ENCODE data around the gene CARD11. TPM values are rescaled to one million over a fixed set of nuclear protein-coding genes. Genes with fewer than 3 reads are reported as not detected.

Gene CARD11
- polyA plus RNA-seq, 2 donors = 0.66 to 1.3 TPM

- H3K36me3 ChIP-seq (ENCODE audit: control insufficient read depth in 2 of 2, insufficient read depth in 2 of 2, low read length in 1 of 2) = no peaks in the 10 kb centered on the region
- H3K27ac ChIP-seq (ENCODE audit: low read depth in 2 of 2, low read length in 1 of 2) = no peak overlapping the region
- peaks cover 0 to 3% of the 10 kb centered on the region in 2 donors for H3K9me3 ChIP-seq (ENCODE audit: control insufficient read depth in 2 of 2, insufficient read depth in 1 of 2, low read depth in 1 of 2, low read length in 1 of 2)
- no peaks in the 10 kb centered on the region for H3K27me3 ChIP-seq (ENCODE audit: control insufficient read depth in 1 of 2, insufficient read depth in 2 of 2, low read length in 2 of 2)
- WGBS, 2 donors = 84 to 94% methylated on average over 11 of the region's 11 CpGs
- H3K4me3 ChIP-seq (ENCODE audit: low read depth in 1 of 2, low read length in 2 of 2) = no peak overlapping the region
- H3K4me1 ChIP-seq (ENCODE audit: control insufficient read depth in 2 of 2, insufficient read depth in 2 of 2, low read length in 1 of 2) = peaks cover 2 to 4% of the 10 kb centered on the region in 2 donors
Observed at GRCh38 chr7:2982401-2982800, 61.3 kb downstream of the CARD11 start.

- H3K36me3 ChIP-seq (ENCODE audit: control insufficient read depth in 2 of 2, insufficient read depth in 2 of 2, low read length in 1 of 2) = no peaks in the 10 kb centered on the region
- H3K9me3 ChIP-seq (ENCODE audit: control insufficient read depth in 2 of 2, insufficient read depth in 1 of 2, low read depth in 1 of 2, low read length in 1 of 2) = peaks cover 0 to 3% of the 10 kb centered on the region in 2 donors
- no peak overlapping the region for H3K27ac ChIP-seq (ENCODE audit: low read depth in 2 of 2, low read length in 1 of 2)
- peaks cover 2 to 4% of the 10 kb centered on the region in 2 donors for H3K4me1 ChIP-seq (ENCODE audit: control insufficient read depth in 2 of 2, insufficient read depth in 2 of 2, low read length in 1 of 2)
- no peaks in the 10 kb centered on the region for H3K27me3 ChIP-seq (ENCODE audit: control insufficient read depth in 1 of 2, insufficient read depth in 2 of 2, low read length in 2 of 2)
- 96 to 97% methylated on average over 8 of the region's 8 CpGs for WGBS, 2 donors
- H3K4me3 ChIP-seq (ENCODE audit: low read depth in 1 of 2, low read length in 2 of 2) = no peak overlapping the region
Observed at GRCh38 chr7:2981103-2981480, 62.6 kb downstream of the CARD11 start.

GRCh38 chr7:2980401-2981102, 63.1 kb downstream of the CARD11 start:
- Histone ChIP-seq H3K27ac (ENCODE audit: low read depth in 2 of 2, low read length in 1 of 2) (no peak overlapping the region), H3K9me3 (ENCODE audit: control insufficient read depth in 2 of 2, insufficient read depth in 1 of 2, low read depth in 1 of 2, low read length in 1 of 2) (peaks cover 0 to 3% of the 10 kb centered on the region in 2 donors), H3K36me3 (ENCODE audit: control insufficient read depth in 2 of 2, insufficient read depth in 2 of 2, low read length in 1 of 2) (no peaks in the 10 kb centered on the region), H3K4me1 (ENCODE audit: control insufficient read depth in 2 of 2, insufficient read depth in 2 of 2, low read length in 1 of 2) (peaks cover 2 to 4% of the 10 kb centered on the region in 2 donors), H3K4me3 (ENCODE audit: low read depth in 1 of 2, low read length in 2 of 2) (no peak overlapping the region), H3K27me3 (ENCODE audit: control insufficient read depth in 1 of 2, insufficient read depth in 2 of 2, low read length in 2 of 2) (no peaks in the 10 kb centered on the region)
- 83 to 84% methylated on average over 26 to 27 of the region's 27 CpGs for WGBS, 2 donors

- 76 to 84% methylated on average over 13 of the region's 13 CpGs for WGBS, 2 donors
- peaks cover 0 to 3% of the 10 kb centered on the region in 2 donors for H3K9me3 ChIP-seq (ENCODE audit: control insufficient read depth in 2 of 2, insufficient read depth in 1 of 2, low read depth in 1 of 2, low read length in 1 of 2)
- H3K27ac ChIP-seq (ENCODE audit: low read depth in 2 of 2, low read length in 1 of 2) = no peak overlapping the region
- no peaks in the 10 kb centered on the region for H3K36me3 ChIP-seq (ENCODE audit: control insufficient read depth in 2 of 2, insufficient read depth in 2 of 2, low read length in 1 of 2)
- H3K4me1 ChIP-seq (ENCODE audit: control insufficient read depth in 2 of 2, insufficient read depth in 2 of 2, low read length in 1 of 2) = peaks cover 2 to 4% of the 10 kb centered on the region in 2 donors
- no peaks in the 10 kb centered on the region for H3K27me3 ChIP-seq (ENCODE audit: control insufficient read depth in 1 of 2, insufficient read depth in 2 of 2, low read length in 2 of 2)
- no peak overlapping the region for H3K4me3 ChIP-seq (ENCODE audit: low read depth in 1 of 2, low read length in 2 of 2)
Observed at GRCh38 chr7:2979951-2980350, 63.7 kb downstream of the CARD11 start.

GRCh38 chr7:2979201-2979631, 64.5 kb downstream of the CARD11 start:
- H3K4me3 ChIP-seq (ENCODE audit: low read depth in 1 of 2, low read length in 2 of 2) = no peak overlapping the region
- 43 to 53% methylated on average over 13 of the region's 13 CpGs for WGBS, 2 donors
- H3K27me3 ChIP-seq (ENCODE audit: control insufficient read depth in 1 of 2, insufficient read depth in 2 of 2, low read length in 2 of 2) = no peaks in the 10 kb centered on the region
- H3K4me1 ChIP-seq (ENCODE audit: control insufficient read depth in 2 of 2, insufficient read depth in 2 of 2, low read length in 1 of 2) = peaks cover 2 to 4% of the 10 kb centered on the region in 2 donors
- peaks cover 0 to 3% of the 10 kb centered on the region in 2 donors for H3K9me3 ChIP-seq (ENCODE audit: control insufficient read depth in 2 of 2, insufficient read depth in 1 of 2, low read depth in 1 of 2, low read length in 1 of 2)
- H3K27ac ChIP-seq (ENCODE audit: low read depth in 2 of 2, low read length in 1 of 2) = no peak overlapping the region
- H3K36me3 ChIP-seq (ENCODE audit: control insufficient read depth in 2 of 2, insufficient read depth in 2 of 2, low read length in 1 of 2) = no peaks in the 10 kb centered on the region

GRCh38 chr7:2978408-2978807, 65.3 kb downstream of the CARD11 start:
- 14 to 16% methylated on average over 15 of the region's 15 CpGs for WGBS, 2 donors
- H3K36me3 ChIP-seq (ENCODE audit: control insufficient read depth in 2 of 2, insufficient read depth in 2 of 2, low read length in 1 of 2) = no peaks in the 10 kb centered on the region
- H3K27ac ChIP-seq (ENCODE audit: low read depth in 2 of 2, low read length in 1 of 2) = no peak overlapping the region
- peaks cover 0 to 3% of the 10 kb centered on the region in 2 donors for H3K9me3 ChIP-seq (ENCODE audit: control insufficient read depth in 2 of 2, insufficient read depth in 1 of 2, low read depth in 1 of 2, low read length in 1 of 2)
- H3K4me1 ChIP-seq (ENCODE audit: control insufficient read depth in 2 of 2, insufficient read depth in 2 of 2, low read length in 1 of 2) = peaks cover 2 to 4% of the 10 kb centered on the region in 2 donors
- H3K27me3 ChIP-seq (ENCODE audit: control insufficient read depth in 1 of 2, insufficient read depth in 2 of 2, low read length in 2 of 2) = no peaks in the 10 kb centered on the region
- no peak overlapping the region for H3K4me3 ChIP-seq (ENCODE audit: low read depth in 1 of 2, low read length in 2 of 2)

GRCh38 chr7:2975821-2976371, 67.8 kb downstream of the CARD11 start:
- Histone ChIP-seq H3K4me1 (ENCODE audit: control insufficient read depth in 2 of 2, insufficient read depth in 2 of 2, low read length in 1 of 2) (peaks cover 2 to 4% of the 10 kb centered on the region in 2 donors), H3K4me3 (ENCODE audit: low read depth in 1 of 2, low read length in 2 of 2) (no peak overlapping the region)
- WGBS, 2 donors = 68 to 69% methylated on average over 11 of the region's 11 CpGs

GRCh38 chr7:2974093-2974819, 69.4 kb downstream of the CARD11 start:
- WGBS, 2 donors = 90 to 94% methylated on average over 13 of the region's 13 CpGs
- no peaks in the 10 kb centered on the region for H3K36me3 ChIP-seq (ENCODE audit: control insufficient read depth in 2 of 2, insufficient read depth in 2 of 2, low read length in 1 of 2)
- no peak overlapping the region for H3K27ac ChIP-seq (ENCODE audit: low read depth in 2 of 2, low read length in 1 of 2)
- peaks cover 0 to under 1% of the 10 kb centered on the region in 2 donors for H3K4me1 ChIP-seq (ENCODE audit: control insufficient read depth in 2 of 2, insufficient read depth in 2 of 2, low read length in 1 of 2)
- no peaks in the 10 kb centered on the region for H3K27me3 ChIP-seq (ENCODE audit: control insufficient read depth in 1 of 2, insufficient read depth in 2 of 2, low read length in 2 of 2)
- H3K4me3 ChIP-seq (ENCODE audit: low read depth in 1 of 2, low read length in 2 of 2) = no peak overlapping the region
- H3K9me3 ChIP-seq (ENCODE audit: control insufficient read depth in 2 of 2, insufficient read depth in 1 of 2, low read depth in 1 of 2, low read length in 1 of 2) = peaks cover 0 to 3% of the 10 kb centered on the region in 2 donors

More at GRCh38 chr7:2975821-2976371, 67.8 kb downstream of the CARD11 start:
- Histone ChIP-seq H3K27me3 (ENCODE audit: control insufficient read depth in 1 of 2, insufficient read depth in 2 of 2, low read length in 2 of 2) (no peaks in the 10 kb centered on the region), H3K9me3 (ENCODE audit: control insufficient read depth in 2 of 2, insufficient read depth in 1 of 2, low read depth in 1 of 2, low read length in 1 of 2) (peaks cover 0 to 3% of the 10 kb centered on the region in 2 donors), H3K36me3 (ENCODE audit: control insufficient read depth in 2 of 2, insufficient read depth in 2 of 2, low read length in 1 of 2) (no peaks in the 10 kb centered on the region), H3K27ac (ENCODE audit: low read depth in 2 of 2, low read length in 1 of 2) (no peak overlapping the region)

GRCh38 chr7:2972835-2973161, 70.9 kb downstream of the CARD11 start:
- Histone ChIP-seq H3K4me3 (ENCODE audit: low read depth in 1 of 2, low read length in 2 of 2) (no peak overlapping the region), H3K9me3 (ENCODE audit: control insufficient read depth in 2 of 2, insufficient read depth in 1 of 2, low read depth in 1 of 2, low read length in 1 of 2) (no peaks in the 10 kb centered on the region), H3K27me3 (ENCODE audit: control insufficient read depth in 1 of 2, insufficient read depth in 2 of 2, low read length in 2 of 2) (no peaks in the 10 kb centered on the region), H3K27ac (ENCODE audit: low read depth in 2 of 2, low read length in 1 of 2) (no peak overlapping the region), H3K4me1 (ENCODE audit: control insufficient read depth in 2 of 2, insufficient read depth in 2 of 2, low read length in 1 of 2) (no peaks in the 10 kb centered on the region), H3K36me3 (ENCODE audit: control insufficient read depth in 2 of 2, insufficient read depth in 2 of 2, low read length in 1 of 2) (no peaks in the 10 kb centered on the region)
- WGBS, 2 donors = 93 to 94% methylated on average over 10 of the region's 10 CpGs
